Gastrocnemius medialis (tissue), 4 donors: Measurements from ENCODE around the gene ANKRD55.

Experiments
- CTCF ChIP-seq, 5 experiments: fragments of 450-650 bp in 3 of 5; fragments of 200-600 bp in 2 of 5; sonication (generic) in 2 of 5; IDR thresholded peaks in 4 of 5; conservative IDR thresholded peaks in 1 of 5; 1 replicate in 4 of 5; 2 replicates in 1 of 5; pipeline ENCODE4 v1.5.1; 2016 to 2019; ENCODE audit warnings: antibody characterized with exemption in 5 of 5, mild to moderate bottlenecking in 3 of 5, moderate library complexity in 3 of 5
- POLR2A ChIP-seq, 2 donors: fragments of 450-650 bp; IDR thresholded peaks; one replicate each; pipeline ENCODE4 v1.6.1; 2017; ENCODE audit warnings: antibody characterized with exemption in 2 of 2, mild to moderate bottlenecking in 2 of 2, moderate library complexity in 2 of 2

- TF ChIP-seq CTCF (IDR thresholded peaks at IDR 0.05 in 4 of 5, conservative IDR thresholded peaks at IDR 0.05 in 1 of 5) (no peak), POLR2A (IDR thresholded peaks at IDR 0.05) (no peak)
These were observed 14.5 kb upstream of the ANKRD55 start for GRCh38 chr5:56247592-56247991.
